ENCODE data around the gene TEFM.
"Not testable (repeated sequence)": the region's sequence is repeated elsewhere in the genome, so short reads cannot be mapped to it uniquely, and the experiment has no call there.

TEFM gene
- 2.4 to 11.0 reads per million in 2 donors for total RNA-seq

GRCh38 chr17:30906101-30906911 lies at the start of gene TEFM:
TSS of gene TEFM (minus strand) at chr17:30906238. CDS start at chr17:30906198, 40 bp downstream.
- DNase-seq: peak; percentile 71

GRCh38 chr17:30954046-30954830 lies 48.2 kb upstream of the TEFM start:
- DNase-seq: no peak

GRCh38 chr17:30952638-30953393 lies 46.8 kb upstream of the TEFM start:
- DNase-seq: no peak

- no peak for DNase-seq
Observed at GRCh38 chr17:30950669-30951399, 44.8 kb upstream of the TEFM start.

GRCh38 chr17:30950189-30950588 lies 44.2 kb upstream of the TEFM start:
- no peak for DNase-seq

- no peak for DNase-seq
Observed at GRCh38 chr17:30947796-30948195, 41.8 kb upstream of the TEFM start.

- no peak for DNase-seq
Observed at GRCh38 chr17:30942308-30943079, 36.5 kb upstream of the TEFM start.

GRCh38 chr17:30939051-30939689 lies 33.1 kb upstream of the TEFM start:
- no peak for DNase-seq

GRCh38 chr17:30933966-30934365 lies 27.9 kb upstream of the TEFM start:
- no peak for DNase-seq

GRCh38 chr17:30931582-30931981 lies 25.5 kb upstream of the TEFM start:
- DNase-seq: not testable (repeated sequence)

- no peak for DNase-seq
Observed at GRCh38 chr17:30930495-30930894, 24.5 kb upstream of the TEFM start.

- DNase-seq: not testable (repeated sequence)
Observed at GRCh38 chr17:30929861-30930260, 23.8 kb upstream of the TEFM start.

GRCh38 chr17:30929081-30929633 lies 23.1 kb upstream of the TEFM start:
- DNase-seq: no peak

GRCh38 chr17:30928584-30928983 lies 22.5 kb upstream of the TEFM start:
- no peak for DNase-seq

GRCh38 chr17:30927756-30928155 lies 21.7 kb upstream of the TEFM start:
- no peak for DNase-seq

GRCh38 chr17:30926516-30926915 lies 20.5 kb upstream of the TEFM start:
- DNase-seq: no peak

- no peak for DNase-seq
Observed at GRCh38 chr17:30924341-30924740, 18.3 kb upstream of the TEFM start.

GRCh38 chr17:30922235-30923030 lies 16.4 kb upstream of the TEFM start:
- DNase-seq: no peak

GRCh38 chr17:30921544-30922196 lies 15.6 kb upstream of the TEFM start, which contains the start of gene ADAP2:
TSS of gene ADAP2 (plus strand) at chr17:30921945. CDS start at chr17:30922015, 70 bp downstream.
- no peak for DNase-seq

Data from T-helper 9 cell (primary cell).